Loucy (cell line): ENCODE results near the gene HEPHL1.

Experiments
- H2AFZ ChIP-seq: fragments of 200-600 bp; sonication (generic); 2 replicates; pipeline ENCODE4 v1.6.0; 2016; ENCODE audit warnings: antibody characterized with exemption, mild to moderate bottlenecking, low read length, moderate library complexity
- H3F3A ChIP-seq: fragments of 200-600 bp; 2 replicates; pipeline ENCODE4 v1.6.0; 2016; ENCODE audit warnings: antibody characterized with exemption, low read depth, mild to moderate bottlenecking
- H3K27me3 ChIP-seq: fragments of 200-600 bp; sonication (generic); 2 replicates; pipeline ENCODE4 v1.6.1; 2014; ENCODE audit warnings: low read length, mild to moderate bottlenecking; ENCODE audit not compliant: insufficient read depth, poor library complexity, severe bottlenecking
- H3K36me3 ChIP-seq: fragments of 200-600 bp; sonication (generic); 2 replicates; pipeline ENCODE4 v1.6.1; 2016; ENCODE audit warnings: low read length; ENCODE audit not compliant: insufficient read depth
- H3K4me1 ChIP-seq: fragments of 200-600 bp; sonication (generic); 2 replicates; pipeline ENCODE4 v1.5.1; 2014; ENCODE audit warnings: low read length, mild to moderate bottlenecking; ENCODE audit not compliant: insufficient read depth, poor library complexity, severe bottlenecking
- H3K4me2 ChIP-seq: fragments of 200-600 bp; sonication (generic); 2 replicates; pipeline ENCODE4 v1.6.0; 2014; ENCODE audit warnings: antibody characterized with exemption, low read length, low read depth, mild to moderate bottlenecking; ENCODE audit not compliant: poor library complexity, severe bottlenecking
- H3K4me3 ChIP-seq: fragments of 200-600 bp; sonication (generic); 2 replicates; pipeline ENCODE4 v1.5.1; 2014; ENCODE audit warnings: low read length, mild to moderate bottlenecking, mixed read lengths; ENCODE audit not compliant: poor library complexity, severe bottlenecking
- H3K79me2 ChIP-seq: fragments of 200-600 bp; sonication (generic); 2 replicates; pipeline ENCODE4 v1.6.1; 2014; ENCODE audit warnings: low read length; ENCODE audit not compliant: insufficient read depth
- H3K9ac ChIP-seq: fragments of 200-600 bp; sonication (generic); 2 replicates; pipeline ENCODE4 v1.6.0; 2014; ENCODE audit warnings: mild to moderate bottlenecking, low read depth, low read length, moderate library complexity; ENCODE audit not compliant: poor library complexity, severe bottlenecking
- H3K9me2 ChIP-seq: fragments of 200-600 bp; sonication (generic); replicated peaks from 2 replicates; pipeline ENCODE4 v1.6.1; 2016; ENCODE audit warnings: low read depth, low read length, mixed read lengths
- H3K9me3 ChIP-seq: fragments of 200-600 bp; sonication (generic); 2 replicates; pipeline ENCODE4 v1.6.1; 2014; ENCODE audit warnings: mild to moderate bottlenecking, antibody characterized with exemption, low read length, low read depth; ENCODE audit not compliant: insufficient read depth
- H4K20me1 ChIP-seq: fragments of 200-600 bp; sonication (generic); 2 replicates; pipeline ENCODE4 v1.6.0; 2014; ENCODE audit warnings: antibody characterized with exemption, low read length, mild to moderate bottlenecking; ENCODE audit not compliant: insufficient read depth, poor library complexity, severe bottlenecking
- CTCF ChIP-seq: fragments of 200-600 bp; sonication (generic); conservative IDR thresholded peaks from 2 replicates; pipeline ENCODE4 v1.5.1; 2014; ENCODE audit warnings: mild to moderate bottlenecking, antibody characterized with exemption, low read length
- EZH2phosphoT487 ChIP-seq: fragments of 200-600 bp; IDR thresholded peaks from 2 replicates; pipeline ENCODE4 v1.6.1; 2018; ENCODE audit warnings: antibody characterized with exemption, mild to moderate bottlenecking, moderate library complexity, borderline replicate concordance

HEPHL1 gene

GRCh38 chr11:94132152-94132558 lies 111.0 kb downstream of the HEPHL1 start:
- peak overlapping the region; percentile 23 for H3K9ac ChIP-seq
- H3K9me3 ChIP-seq, result no peaks in the 10 kb centered on the region
- H3K4me1 ChIP-seq, result peaks cover 79% of the 10 kb centered on the region
- peak overlapping the region; percentile 92 for H3K4me3 ChIP-seq
- H2AFZ ChIP-seq, result no peak overlapping the region
- peaks cover 60% of the 10 kb centered on the region for H4K20me1 ChIP-seq
- no peaks in the 10 kb centered on the region for H3K27me3 ChIP-seq
- no peaks in the 10 kb centered on the region for H3K9me2 ChIP-seq
- no peaks in the 10 kb centered on the region for H3F3A ChIP-seq
- H3K4me2 ChIP-seq, result peak overlapping the region; percentile 92
- H3K36me3 ChIP-seq, result no peaks in the 10 kb centered on the region
- TF ChIP-seq EZH2phosphoT487 (no peak), CTCF (no peak)
- peaks cover 90% of the 10 kb centered on the region for H3K79me2 ChIP-seq

GRCh38 chr11:94132823-94133408 lies 111.8 kb downstream of the HEPHL1 start:
- peak overlapping the region; percentile 23 for H3K9ac ChIP-seq
- peak overlapping the region; percentile 92 for H3K4me3 ChIP-seq
- H3K4me2 ChIP-seq, result peak overlapping the region; percentile 92
- TF ChIP-seq EZH2phosphoT487, result no peak
- no peak for TF ChIP-seq CTCF
- H4K20me1 ChIP-seq, result peaks cover 61% of the 10 kb centered on the region
- peaks cover 92% of the 10 kb centered on the region for H3K79me2 ChIP-seq
- no peaks in the 10 kb centered on the region for H3K36me3 ChIP-seq
- H2AFZ ChIP-seq, result no peak overlapping the region
- no peaks in the 10 kb centered on the region for H3K27me3 ChIP-seq
- H3K9me2 ChIP-seq, result no peaks in the 10 kb centered on the region
- H3K4me1 ChIP-seq, result peaks cover 74% of the 10 kb centered on the region
- no peaks in the 10 kb centered on the region for H3F3A ChIP-seq
- H3K9me3 ChIP-seq, result no peaks in the 10 kb centered on the region

GRCh38 chr11:94133752-94134151 lies 112.6 kb downstream of the HEPHL1 start:
- no peaks in the 10 kb centered on the region for H3K36me3 ChIP-seq
- H3K4me2 ChIP-seq, result peak overlapping the region; percentile 92
- H3K4me1 ChIP-seq, result peaks cover 70% of the 10 kb centered on the region
- H2AFZ ChIP-seq, result no peak overlapping the region
- peak overlapping the region; percentile 92 for H3K4me3 ChIP-seq
- no peaks in the 10 kb centered on the region for H3K9me2 ChIP-seq
- H4K20me1 ChIP-seq, result peaks cover 66% of the 10 kb centered on the region
- H3K9ac ChIP-seq, result peak overlapping the region; percentile 23
- H3K27me3 ChIP-seq, result no peaks in the 10 kb centered on the region
- TF ChIP-seq EZH2phosphoT487 (no peak), CTCF (no peak)
- H3K9me3 ChIP-seq, result no peaks in the 10 kb centered on the region
- H3K79me2 ChIP-seq, result peaks cover 95% of the 10 kb centered on the region
- H3F3A ChIP-seq, result no peaks in the 10 kb centered on the region
